HG03108 (cell line): ENCODE measurements around the gene GDF9.
"Not testable (repeated sequence)": the region's sequence is repeated elsewhere in the genome, so short reads cannot be mapped to it uniquely, and the experiment has no call there.

Source experiments
- ATAC-seq: cut with Tn5 transposase; IDR thresholded peaks from one replicate; pipeline ENCODE4 v1.9.1; 2021; ENCODE audit warnings: moderate library complexity; ENCODE audit not compliant: unreplicated experiment

GDF9 gene

DNA sequence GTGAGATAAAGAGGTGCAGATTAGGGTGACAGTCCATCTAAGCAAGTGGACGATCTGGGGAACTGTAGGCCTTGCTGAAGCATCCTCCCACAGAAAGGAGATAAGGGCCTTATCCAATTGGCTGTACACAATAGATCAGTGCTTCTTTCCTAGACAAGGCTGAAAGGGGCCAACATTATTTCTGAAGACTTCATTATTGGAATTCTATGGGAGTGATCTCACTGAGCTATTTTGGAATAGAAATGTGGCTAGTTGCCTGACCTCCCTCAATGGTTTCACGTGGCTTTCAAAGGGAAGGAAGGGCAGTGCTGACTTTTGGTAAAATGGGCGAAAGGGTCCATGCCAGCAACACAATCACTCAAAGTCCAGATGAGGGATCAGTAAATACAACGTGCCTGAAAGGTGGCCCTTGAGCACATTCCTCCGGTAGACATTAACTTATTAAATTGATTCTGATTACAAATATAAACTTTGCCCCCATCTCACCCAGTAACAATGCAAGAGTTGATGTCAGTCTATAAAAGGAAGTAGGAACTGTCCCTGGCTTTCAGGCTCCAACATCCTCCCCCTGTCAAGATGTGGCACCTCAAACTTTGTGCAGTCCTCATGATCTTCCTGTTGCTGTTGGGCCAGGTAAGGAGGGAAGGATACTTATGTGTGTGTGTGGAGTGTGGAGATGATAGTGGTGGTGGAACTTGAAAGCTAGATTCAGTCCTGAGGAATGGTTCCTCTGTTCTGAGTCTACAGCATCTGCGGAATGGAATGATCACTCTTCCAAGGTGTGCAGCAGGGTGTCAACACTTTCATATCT is 7.1 kb upstream of the GDF9 start, which contains the start of gene LEAP2:
LEAP2 (plus strand) TSS at position 550 of the 811 bp plus-strand sequence; CDS start at position 577, 27 bp downstream.
- no peak for ATAC-seq

DNA sequence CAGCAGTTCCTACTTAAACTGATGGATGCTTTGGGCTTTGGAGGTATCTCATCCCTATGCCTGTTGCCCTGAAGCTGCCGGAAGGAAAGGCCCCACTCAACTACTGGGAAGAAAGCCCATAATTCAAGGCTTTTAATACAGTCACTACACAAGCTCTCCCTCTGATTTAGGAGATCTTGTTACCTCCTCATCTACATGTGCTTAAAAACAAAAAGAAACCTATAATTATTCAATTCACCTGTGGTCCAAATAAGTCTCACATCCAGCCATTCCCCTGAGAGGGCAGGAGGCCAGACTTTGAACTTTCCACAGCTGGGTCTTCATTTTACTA is 6.5 kb upstream of the GDF9 start:
- ATAC-seq = no peak

DNA sequence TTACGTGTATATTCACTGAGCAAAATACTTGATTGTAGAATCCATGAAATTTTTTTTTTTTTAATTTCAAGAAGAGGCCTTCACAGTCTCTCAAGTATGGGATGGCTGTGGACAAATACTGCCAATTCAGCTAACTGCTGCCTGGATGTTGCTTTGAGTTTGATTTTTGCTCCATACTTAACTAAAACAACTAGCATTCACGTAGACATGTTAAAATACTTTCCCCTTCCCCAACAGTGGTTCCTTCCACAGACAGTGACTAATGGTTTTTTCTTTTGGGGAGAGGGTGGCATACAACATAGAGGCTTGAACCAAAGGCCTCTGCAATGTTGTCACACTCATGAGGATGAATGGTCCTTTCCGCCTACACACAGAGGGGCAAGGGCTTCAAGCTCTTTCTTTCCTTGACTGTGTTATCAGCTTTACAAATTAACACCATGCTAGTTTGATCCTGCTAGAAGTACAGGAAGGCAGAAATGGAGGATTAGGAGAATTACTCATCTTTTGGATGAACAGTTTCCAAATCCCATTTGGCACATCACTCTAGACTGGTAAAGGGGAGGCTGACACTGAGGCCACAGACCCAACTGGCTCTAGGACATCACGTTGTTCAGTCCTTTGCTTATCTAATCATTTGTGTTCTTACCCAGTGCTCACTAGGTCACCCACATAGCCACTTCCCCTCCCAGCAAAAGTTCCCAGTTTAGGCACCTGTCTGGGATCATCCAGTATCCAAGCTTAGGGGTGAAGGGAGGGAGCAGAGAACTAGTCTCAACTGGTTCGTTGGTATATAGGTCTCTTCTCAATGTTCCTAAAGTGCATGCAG is 5.4 kb upstream of the GDF9 start:
- no peak for ATAC-seq

DNA sequence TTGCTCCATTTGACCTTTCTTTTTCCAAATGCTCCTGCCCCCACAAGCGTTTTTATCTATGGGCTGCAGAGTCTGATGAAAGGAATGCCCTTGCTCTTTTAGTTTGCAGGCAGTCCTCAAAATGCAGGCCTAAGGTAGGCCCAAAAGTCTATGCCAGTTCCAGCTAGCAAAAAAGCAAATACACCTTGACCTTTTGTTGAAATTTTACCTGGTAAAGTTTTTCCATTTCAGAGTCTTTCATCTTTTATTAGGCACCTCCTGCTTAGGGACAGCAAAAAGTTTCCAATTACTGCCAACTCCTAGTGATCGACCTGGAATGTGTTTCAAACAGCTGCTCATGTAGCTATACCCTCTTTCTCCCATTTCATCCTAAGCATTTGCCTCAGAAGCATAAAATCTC is 4.5 kb upstream of the GDF9 start:
- no peak for ATAC-seq

DNA sequence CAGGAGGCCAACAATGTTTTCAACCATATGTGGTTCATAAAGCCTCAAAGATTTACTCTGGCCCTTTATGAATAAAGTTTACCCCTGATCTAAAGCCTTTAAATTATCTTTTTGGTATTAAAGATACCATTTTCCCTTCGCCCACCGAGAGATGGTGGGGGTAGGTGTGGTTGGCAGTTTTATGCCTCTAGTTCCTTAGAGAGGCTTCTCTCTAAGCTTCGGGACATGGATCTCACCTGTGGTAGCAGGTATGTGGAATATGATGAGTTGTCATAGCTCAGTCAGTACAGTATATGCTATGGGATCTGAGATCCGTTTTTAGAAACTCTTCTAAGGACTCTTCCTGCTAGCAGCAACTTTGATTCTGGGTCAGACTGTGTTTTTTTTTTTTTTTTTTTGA is 2.5 kb upstream of the GDF9 start:
- no peak for ATAC-seq

DNA sequence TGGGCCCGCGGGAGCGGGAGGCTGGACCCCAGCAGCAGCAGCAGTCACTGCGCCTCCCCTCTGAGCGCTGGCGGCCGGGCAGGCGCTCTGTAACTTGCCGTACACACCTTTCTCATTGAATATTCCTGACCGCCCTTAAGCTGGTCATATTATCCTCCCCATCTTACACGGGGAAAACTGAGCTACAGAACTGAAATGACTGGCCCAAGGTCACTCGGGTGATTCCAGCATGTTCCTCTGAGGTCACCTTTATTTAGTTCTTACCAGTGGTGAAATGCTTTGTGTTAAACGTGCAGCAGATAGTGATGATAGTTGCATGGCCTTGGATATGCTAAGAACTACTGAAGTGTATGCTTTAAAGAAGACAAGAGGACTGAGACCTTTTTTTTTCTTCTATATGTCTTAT is 780 bp upstream of the GDF9 start:
- ATAC-seq = no peak

- no peak for ATAC-seq
These were observed 464 bp downstream of the GDF9 start for GRCh38 chr5:132865668-132866341.

DNA sequence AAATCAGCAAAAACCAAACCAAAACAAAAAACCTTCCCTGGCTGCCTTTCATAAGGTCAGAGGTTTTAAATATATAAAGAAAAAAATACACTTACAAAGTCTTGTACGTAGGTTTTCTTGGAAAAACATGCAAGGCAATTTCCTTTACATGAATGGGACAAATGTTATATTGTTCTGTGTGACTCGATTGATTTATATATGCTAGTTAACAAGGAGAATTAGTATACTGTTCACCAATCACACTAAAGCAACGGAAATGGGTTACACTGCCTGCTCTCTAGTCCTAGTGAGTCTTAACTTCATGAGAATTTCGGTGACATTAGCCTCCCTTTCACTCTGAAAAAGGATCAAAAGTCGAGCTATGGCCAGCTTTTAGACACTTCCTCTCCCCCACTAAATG is 5.5 kb downstream of the GDF9 start:
- no peak for ATAC-seq

GRCh38 chr5:132859889-132860437 is 6.3 kb downstream of the GDF9 start:
- no peak for ATAC-seq

- ATAC-seq = no peak
These were observed 10.3 kb downstream of the GDF9 start for GRCh38 chr5:132856011-132856410.

DNA sequence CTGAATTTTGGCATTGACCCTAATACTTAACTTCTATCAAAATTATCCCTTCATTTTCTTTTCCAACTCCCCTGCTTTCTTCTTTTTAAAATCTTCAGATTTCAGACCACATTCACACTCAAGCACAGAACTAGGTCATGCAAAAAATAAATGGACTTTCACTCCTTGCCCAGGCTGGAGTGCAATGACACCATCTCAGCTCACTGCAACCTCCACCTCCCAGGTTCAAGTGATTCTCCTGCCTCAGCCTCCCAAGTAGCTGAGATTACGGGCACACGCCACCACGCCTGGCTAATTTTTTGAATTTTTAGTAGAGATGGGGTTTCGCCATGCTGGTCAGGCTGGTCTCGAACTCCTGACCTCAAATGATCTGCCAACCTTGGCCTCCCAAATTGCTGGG is 11.3 kb downstream of the GDF9 start:
- ATAC-seq = not testable (repeated sequence)

DNA sequence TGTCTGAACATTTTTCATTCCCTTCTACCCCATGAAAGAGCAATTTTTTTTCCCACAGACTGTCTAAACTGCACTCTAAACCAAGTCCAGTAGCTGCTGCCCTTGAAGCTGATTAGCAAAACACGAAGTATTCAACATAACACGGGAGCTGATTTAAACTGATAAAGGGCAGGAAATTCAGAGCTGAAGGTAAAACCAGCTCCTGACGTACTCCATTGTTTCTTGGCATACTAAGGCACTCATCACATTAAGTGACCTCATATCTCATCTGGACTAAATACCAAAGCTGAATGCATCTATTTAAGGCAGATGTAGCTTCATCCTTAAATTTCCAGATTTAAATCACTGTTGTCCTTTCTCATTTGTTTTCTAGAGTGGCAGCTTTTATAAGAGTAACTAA is 12.0 kb downstream of the GDF9 start:
- ATAC-seq = no peak

GRCh38 chr5:132853790-132854189 is 12.5 kb downstream of the GDF9 start:
- no peak for ATAC-seq

GRCh38 chr5:132853323-132853722 is 12.9 kb downstream of the GDF9 start:
- ATAC-seq = no peak

GRCh38 chr5:132850066-132850465 is 16.2 kb downstream of the GDF9 start:
- ATAC-seq = no peak

- no peak for ATAC-seq
These were observed 16.9 kb downstream of the GDF9 start for GRCh38 chr5:132849347-132849746.

DNA sequence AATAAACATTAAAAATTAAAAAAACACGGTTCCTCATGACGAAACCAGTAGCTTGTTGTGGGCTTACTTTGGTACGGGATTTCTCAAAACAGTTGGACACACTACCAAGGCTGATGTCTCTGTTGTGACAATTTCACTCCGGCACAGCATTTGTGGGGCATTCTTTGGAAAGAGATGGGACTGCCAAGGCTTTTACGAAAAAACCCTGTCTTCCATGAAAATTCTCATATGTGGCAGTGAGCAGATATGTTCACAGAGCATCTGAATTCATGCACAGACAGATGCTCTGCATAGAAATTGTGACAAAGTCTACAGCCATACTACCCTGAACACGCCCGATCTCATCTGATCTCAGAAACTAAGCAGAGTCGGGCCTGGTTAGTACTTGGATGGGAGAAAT is 18.0 kb downstream of the GDF9 start:
- no peak for ATAC-seq

- no peak for ATAC-seq
These were observed 25.0 kb downstream of the GDF9 start for GRCh38 chr5:132841305-132841704.

- no peak for ATAC-seq
These were observed 25.4 kb downstream of the GDF9 start for GRCh38 chr5:132840896-132841295.

DNA sequence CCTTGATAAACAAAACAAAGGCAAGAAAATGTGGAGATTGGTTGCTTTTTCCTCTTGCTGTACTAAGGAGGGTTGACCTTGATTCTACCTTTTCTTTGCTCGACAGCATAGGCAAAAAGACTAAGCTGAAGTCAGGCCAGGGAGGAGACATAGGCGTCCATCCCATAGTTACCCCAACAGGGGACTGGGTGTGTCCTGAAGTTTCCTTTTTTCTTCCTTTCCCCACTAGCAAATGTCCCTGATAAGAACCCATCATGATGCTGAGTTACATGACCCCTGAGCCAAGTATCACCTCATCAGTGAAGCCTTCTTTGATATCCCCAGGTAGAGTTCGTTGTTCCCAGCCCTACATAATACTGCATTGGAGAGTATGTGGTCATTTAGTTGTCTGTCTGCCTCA is 26.0 kb downstream of the GDF9 start:
- no peak for ATAC-seq
